Activated CD8-positive, alpha-beta memory T cell treated with anti-CD3 and anti-CD28 coated beads for 24 hours (primary cell): ENCODE results near the gene KDM6B.

Source experiments
- DNase-seq: peaks from one replicate; pipeline ENCODE4 v3.0.0-alpha.2; 2020

The KDM6B gene

GRCh38 chr17:7822126-7822525 lies 11.9 kb upstream of the KDM6B start:
- no peak for DNase-seq

GRCh38 chr17:7823581-7824001 lies 10.4 kb upstream of the KDM6B start:
- no peak for DNase-seq

- DNase-seq = no peak
These were observed 9.7 kb upstream of the KDM6B start for GRCh38 chr17:7824021-7824924.

- DNase-seq = no peak
These were observed 8.6 kb upstream of the KDM6B start for GRCh38 chr17:7825206-7825990.

- no peak for DNase-seq
These were observed 3.4 kb upstream of the KDM6B start for GRCh38 chr17:7830616-7831015.

- no peak for DNase-seq
These were observed 2.8 kb upstream of the KDM6B start for GRCh38 chr17:7831233-7831632.

- DNase-seq = no peak
These were observed 1.6 kb upstream of the KDM6B start for GRCh38 chr17:7832431-7832830.

- DNase-seq = no peak
These were observed 814 bp upstream of the KDM6B start for GRCh38 chr17:7833011-7833794.

GRCh38 chr17:7834542-7834956 lies 532 bp downstream of the KDM6B start:
- peak; percentile 81 for DNase-seq

- peak; percentile 91 for DNase-seq
These were observed 1.2 kb downstream of the KDM6B start for GRCh38 chr17:7834957-7835813.

- DNase-seq = peak; percentile 77
These were observed 2.0 kb downstream of the KDM6B start for GRCh38 chr17:7835814-7836595.

- peak; percentile 79 for DNase-seq
These were observed 2.8 kb downstream of the KDM6B start for GRCh38 chr17:7836596-7837407.

- no peak for DNase-seq
These were observed 3.5 kb downstream of the KDM6B start for GRCh38 chr17:7837408-7838088.

GRCh38 chr17:7838090-7839075 lies 4.4 kb downstream of the KDM6B start:
- DNase-seq = no peak

- DNase-seq = no peak
These were observed 5.3 kb downstream of the KDM6B start for GRCh38 chr17:7839190-7839875.

GRCh38 chr17:7839876-7840261 lies 5.9 kb downstream of the KDM6B start:
- no peak for DNase-seq

- DNase-seq = no peak
These were observed 6.4 kb downstream of the KDM6B start for GRCh38 chr17:7840441-7840840.

GRCh38 chr17:7840875-7841274 lies 6.9 kb downstream of the KDM6B start:
- DNase-seq = no peak
